Skin epidermis (tissue), 12 donors: ENCODE data around the gene INTS3.

ENCODE experiments used
- H3K27ac ChIP-seq, 21 experiments: fragments of 200-600 bp; sonication (generic) in 11 of 21; one replicate each; pipeline ENCODE4 v1.5.0; 2020; ENCODE audit warnings: mild to moderate bottlenecking in 3 of 21, inconsistent platforms in 2 of 21, moderate library complexity in 2 of 21
- H3K4me3 ChIP-seq, 7 experiments: fragments of 200-600 bp; sonication (generic) in 2 of 7; one replicate each; pipeline ENCODE4 v1.5.0; 2020; ENCODE audit warnings: inconsistent platforms in 2 of 7, mild to moderate bottlenecking in 2 of 7, moderate library complexity in 1 of 7

INTS3 gene

GRCh38 chr1:153727463-153728304 is at the start of gene INTS3:
INTS3 (plus strand) TSS chr1:153728050; CDS start chr1:153728635, 585 bp downstream.
- H3K4me3 ChIP-seq = peak within 1 kb of the TSS; percentile 46 to 86 (median 74)

DNA sequence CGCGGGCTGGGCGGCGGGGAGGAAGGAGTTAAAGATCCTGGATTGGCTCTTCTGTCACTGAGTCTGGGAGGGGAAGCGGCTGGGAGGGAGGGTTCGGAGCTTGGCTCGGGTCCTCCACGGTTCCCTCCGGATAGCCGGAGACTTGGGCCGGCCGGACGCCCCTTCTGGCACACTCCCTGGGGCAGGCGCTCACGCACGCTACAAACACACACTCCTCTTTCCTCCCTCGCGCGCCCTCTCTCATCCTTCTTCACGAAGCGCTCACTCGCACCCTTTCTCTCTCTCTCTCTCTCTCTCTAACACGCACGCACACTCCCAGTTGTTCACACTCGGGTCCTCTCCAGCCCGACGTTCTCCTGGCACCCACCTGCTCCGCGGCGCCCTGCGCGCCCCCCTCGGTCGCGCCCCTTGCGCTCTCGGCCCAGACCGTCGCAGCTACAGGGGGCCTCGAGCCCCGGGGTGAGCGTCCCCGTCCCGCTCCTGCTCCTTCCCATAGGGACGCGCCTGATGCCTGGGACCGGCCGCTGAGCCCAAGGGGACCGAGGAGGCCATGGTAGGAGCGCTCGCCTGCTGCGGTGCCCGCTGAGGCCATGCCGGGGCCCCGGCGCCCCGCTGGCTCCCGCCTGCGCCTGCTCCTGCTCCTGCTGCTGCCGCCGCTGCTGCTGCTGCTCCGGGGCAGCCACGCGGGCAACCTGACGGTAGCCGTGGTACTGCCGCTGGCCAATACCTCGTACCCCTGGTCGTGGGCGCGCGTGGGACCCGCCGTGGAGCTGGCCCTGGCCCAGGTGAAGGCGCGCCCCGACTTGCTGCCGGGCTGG is 49.1 kb upstream of the INTS3 start, which contains the start of gene NPR1:
Gene NPR1 (plus strand): TSS at position 170 of the 818 bp plus-strand sequence. CDS start 421 bp downstream, at position 591.
- Histone ChIP-seq H3K4me3 (peak within 1 kb of the TSS; percentile 24 to 46 (median 40)), H3K27ac (peak within 1 kb of the TSS in 10 of 21 experiments; percentile 20 to 82 (median 47))

More at GRCh38 chr1:153727463-153728304, at the start of gene INTS3:
- H3K27ac ChIP-seq = peak within 1 kb of the TSS; percentile 79 to 100 (median 98)

- H3K4me3 ChIP-seq = peak overlapping the region; percentile 24 to 46 (median 40)
- H3K27ac ChIP-seq = peak overlapping the region in 10 of 21 experiments; percentile 20 to 82 (median 47)
Observed at GRCh38 chr1:153679337-153680119, 48.3 kb upstream of the INTS3 start.

DNA sequence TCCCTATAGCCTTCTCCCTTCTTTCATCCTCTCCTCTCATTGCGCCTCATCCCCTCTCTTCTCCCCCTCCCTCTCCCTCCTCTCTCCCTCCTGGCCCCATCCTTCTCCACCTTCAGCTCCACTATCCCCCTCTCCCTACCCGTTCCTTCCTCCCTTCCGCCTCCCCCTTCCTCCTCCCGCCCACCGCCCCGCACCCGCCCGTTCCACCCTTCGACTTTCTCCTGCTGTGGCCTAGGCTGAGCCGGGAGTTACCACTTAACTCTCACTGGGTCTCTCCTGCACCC is 47.8 kb upstream of the INTS3 start:
- Histone ChIP-seq H3K27ac (peak overlapping the region in 4 of 21 experiments; percentile 20 to 82 (median 50)), H3K4me3 (peak overlapping the region in 6 of 7 experiments; percentile 24 to 46 (median 40))

DNA sequence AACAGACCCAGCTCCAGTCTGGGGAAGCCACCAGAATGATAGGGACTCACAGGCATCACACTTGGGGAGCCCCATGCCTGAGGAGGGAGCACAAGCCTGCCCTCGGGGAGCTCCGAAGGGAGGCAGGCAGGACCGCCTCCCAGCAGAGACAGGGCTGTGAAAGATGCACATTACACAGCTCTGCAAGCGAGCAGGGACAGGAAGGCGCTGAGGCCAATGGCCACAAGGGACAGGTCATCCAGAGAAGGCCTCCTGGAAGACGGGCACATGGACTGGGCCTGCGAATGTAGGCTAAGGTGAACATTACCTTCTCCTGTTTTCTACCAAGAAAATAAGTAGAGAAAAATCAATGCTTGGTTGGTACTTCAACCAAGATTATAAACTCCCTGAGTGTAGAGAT is 45.1 kb upstream of the INTS3 start:
- H3K27ac ChIP-seq = no peak overlapping the region

DNA sequence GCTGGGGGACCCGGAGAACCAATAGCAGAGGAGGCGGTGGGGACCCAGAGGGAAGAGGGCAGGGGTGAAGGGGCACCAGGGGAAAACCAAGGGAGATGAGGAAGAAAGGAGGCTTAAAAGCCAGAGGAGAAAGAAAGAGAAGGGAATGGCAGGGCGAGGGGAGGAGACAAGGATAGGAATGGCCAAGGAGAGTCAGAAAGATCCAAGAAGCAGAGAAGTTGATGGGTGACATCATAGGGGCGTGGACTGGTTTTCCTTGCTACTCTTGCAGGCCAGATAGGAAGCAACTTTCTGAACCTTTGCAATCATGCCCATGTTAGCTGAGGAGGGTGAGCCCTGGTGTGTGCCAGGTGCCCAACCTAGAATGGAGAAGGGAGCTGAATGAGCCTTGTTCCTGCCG is 44.0 kb upstream of the INTS3 start:
- no peak overlapping the region for H3K27ac ChIP-seq
- no peak overlapping the region for H3K4me3 ChIP-seq

More for the DNA sequence above, 45.1 kb upstream of the INTS3 start:
- no peak overlapping the region for H3K4me3 ChIP-seq

DNA sequence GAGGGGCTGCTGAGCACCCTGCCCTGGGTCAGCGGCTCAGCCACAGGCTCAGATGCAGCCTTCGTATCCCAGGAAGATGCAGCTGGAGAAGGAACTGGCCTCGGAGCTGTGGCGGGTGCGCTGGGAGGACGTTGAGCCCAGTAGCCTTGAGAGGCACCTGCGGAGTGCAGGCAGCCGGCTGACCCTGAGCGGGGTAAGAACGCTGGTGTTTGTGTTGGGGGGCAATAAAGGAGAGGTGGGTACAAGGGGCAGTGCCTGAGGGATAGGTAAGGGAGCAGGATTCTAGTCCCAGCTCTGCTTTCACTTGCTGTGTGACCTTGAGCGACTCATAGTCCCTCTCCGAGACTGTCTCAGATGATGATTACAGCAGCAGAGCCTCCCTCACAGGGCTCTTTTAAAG is 43.0 kb upstream of the INTS3 start:
- Histone ChIP-seq H3K4me3 (no peak overlapping the region), H3K27ac (no peak overlapping the region)

DNA sequence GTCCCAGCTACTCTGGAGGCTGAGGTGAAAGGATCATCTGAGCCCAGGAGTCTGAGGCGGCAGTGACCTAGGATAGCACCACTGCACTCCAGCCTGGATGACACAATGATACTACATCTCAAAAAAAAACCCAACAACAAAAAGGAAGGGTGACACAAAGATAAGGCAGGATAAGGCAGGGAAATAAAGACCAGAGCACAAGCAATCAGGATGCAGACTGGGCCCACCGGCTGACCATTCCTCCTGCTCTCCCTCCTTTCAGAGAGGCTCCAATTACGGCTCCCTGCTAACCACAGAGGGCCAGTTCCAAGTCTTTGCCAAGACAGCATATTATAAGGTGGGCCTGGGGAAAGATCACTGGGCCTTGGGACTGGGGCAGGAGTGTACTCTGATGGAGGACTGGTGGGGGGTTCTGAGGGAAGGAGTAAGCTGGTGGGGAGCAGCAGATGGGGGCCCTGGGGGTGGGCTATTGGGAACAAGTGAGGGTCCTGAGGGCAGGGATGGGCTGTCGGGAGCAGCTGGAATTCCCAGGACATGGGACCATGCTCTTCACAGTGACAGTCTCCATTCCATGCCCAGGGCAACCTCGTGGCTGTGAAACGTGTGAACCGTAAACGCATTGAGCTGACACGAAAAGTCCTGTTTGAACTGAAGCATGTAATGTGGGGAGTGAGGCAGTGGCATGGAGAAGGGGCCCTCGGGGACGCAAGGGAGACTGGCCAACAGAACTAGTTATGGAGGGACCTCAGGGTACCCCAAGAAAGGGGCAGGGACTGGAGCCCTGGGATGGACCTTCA is 42.1 kb upstream of the INTS3 start:
- Histone ChIP-seq H3K27ac (no peak overlapping the region), H3K4me3 (no peak overlapping the region)

DNA sequence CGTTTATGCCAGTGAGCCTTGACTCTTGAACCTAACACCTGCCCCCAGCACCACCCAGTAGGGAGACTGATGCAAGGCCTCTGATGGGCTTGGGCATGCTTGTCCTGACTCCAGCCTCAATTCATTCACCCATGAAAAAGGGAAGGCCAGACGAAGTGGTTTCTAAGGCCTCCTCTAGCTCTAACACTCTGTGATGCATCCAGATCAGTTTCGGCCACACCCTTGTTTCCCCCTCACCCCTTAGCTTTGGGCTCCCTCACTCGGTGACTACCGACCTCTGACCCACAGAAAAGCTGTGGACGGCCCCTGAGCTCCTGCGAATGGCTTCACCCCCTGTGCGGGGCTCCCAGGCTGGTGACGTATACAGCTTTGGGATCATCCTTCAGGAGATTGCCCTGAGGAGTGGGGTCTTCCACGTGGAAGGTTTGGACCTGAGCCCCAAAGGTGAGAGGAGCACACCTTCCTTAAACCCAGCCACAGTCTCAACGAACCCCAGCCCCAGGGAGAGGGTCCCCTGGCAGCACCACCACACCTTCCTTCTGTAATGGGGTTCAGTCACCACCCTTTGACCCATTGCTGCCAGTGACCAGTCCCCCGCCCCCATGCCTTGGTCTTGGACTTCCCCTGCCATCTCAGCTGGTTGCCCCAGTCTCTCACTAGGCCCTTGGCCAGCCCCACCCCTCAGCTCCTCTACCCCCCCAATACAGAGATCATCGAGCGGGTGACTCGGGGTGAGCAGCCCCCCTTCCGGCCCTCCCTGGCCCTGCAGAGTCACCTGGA is 40.3 kb upstream of the INTS3 start:
- Histone ChIP-seq H3K4me3 (no peak overlapping the region), H3K27ac (no peak overlapping the region)

DNA sequence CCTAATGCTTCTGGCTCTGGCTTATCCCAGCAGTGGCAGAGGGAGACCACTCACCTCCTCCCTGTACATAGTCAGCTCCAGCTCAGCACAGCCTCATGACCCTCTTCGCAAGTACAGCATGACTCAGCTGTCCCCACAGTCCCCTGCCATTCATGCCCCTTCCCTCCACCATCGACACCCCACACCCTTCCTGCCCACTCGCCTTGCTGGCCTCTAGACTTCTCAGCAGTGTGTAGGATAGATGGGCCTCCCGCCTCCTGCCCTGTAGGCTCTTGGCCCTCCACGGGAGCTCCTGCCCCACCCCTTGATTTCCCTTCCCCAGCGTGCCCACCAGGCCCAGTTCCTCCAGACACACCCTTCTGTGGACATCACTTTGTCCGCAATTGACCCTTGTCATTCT is 39.6 kb upstream of the INTS3 start:
- no peak overlapping the region for H3K27ac ChIP-seq
- H3K4me3 ChIP-seq = no peak overlapping the region

DNA sequence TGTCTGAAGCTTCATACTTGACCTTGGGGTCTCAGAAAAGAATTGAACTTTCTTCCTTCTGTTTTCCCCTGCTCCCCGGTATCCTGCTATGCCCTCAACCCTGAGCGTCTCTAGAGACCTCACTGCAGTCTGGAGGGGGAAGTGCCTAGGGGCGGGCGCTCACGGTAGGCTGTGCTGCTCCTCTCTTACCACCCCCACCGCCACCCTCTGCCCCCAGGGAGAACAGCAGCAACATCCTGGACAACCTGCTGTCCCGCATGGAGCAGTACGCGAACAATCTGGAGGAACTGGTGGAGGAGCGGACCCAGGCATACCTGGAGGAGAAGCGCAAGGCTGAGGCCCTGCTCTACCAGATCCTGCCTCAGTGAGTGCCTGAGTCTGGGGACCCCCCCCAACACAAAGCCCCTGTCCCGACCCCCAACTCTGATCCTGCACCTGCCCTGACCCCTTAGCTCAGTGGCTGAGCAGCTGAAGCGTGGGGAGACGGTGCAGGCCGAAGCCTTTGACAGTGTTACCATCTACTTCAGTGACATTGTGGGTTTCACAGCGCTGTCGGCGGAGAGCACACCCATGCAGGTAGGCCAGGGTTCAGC is 39.0 kb upstream of the INTS3 start:
- Histone ChIP-seq H3K4me3 (no peak overlapping the region), H3K27ac (no peak overlapping the region)

DNA sequence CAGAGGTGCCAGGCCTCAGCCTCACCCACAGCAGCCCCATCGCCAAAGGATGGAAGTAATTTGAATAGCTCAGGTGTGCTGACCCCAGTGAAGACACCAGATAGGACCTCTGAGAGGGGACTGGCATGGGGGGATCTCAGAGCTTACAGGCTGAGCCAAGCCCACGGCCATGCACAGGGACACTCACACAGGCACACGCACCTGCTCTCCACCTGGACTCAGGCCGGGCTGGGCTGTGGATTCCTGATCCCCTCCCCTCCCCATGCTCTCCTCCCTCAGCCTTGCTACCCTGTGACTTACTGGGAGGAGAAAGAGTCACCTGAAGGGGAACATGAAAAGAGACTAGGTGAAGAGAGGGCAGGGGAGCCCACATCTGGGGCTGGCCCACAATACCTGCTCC is 34.4 kb upstream of the INTS3 start:
- Histone ChIP-seq H3K4me3 (no peak overlapping the region), H3K27ac (no peak overlapping the region)

GRCh38 chr1:153696741-153697140 is 31.1 kb upstream of the INTS3 start:
- no peak overlapping the region for H3K4me3 ChIP-seq
- H3K27ac ChIP-seq = peak overlapping the region in 1 of 21 experiments; percentile 81

DNA sequence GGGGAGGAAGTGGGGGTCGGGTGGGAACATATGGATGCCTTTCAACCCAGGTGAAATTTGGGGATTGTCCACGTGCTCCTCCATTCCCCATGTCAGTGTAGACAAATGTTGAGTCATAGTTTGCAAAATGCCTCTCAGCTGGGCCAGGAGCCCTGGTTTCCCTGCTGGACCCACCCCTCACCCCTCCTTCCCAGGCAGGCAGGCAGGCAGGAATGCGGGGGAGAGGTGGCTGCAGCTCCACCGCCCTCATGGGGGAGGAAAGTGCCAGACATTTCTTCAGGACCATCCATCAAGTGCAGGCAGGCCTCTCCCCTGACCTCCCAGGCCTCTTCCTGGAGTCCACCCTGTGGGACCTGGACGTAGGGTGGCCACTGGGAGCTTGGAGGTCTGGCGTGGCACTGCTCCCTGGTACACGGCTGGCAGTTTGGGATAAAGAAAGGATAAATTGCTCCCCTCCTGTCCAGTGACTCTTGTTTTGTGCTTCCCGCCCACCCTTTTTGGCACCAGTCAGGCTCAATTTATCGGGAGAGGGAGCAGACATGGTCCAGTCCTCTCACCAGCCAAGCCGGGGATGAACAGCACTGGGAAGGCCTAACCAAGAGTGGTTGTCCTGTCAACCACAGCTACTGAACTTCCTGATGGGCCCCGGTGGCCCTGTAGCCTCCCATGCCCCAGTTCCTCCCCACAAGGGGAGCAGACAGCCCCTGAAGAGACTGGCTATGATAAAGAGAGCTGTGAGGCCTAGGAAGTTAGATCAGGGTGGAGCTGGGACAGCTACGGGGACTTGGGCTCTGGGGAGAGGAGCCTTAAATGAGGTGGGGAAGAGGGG is 30.4 kb upstream of the INTS3 start:
- Histone ChIP-seq H3K4me3 (peak overlapping the region in 1 of 7 experiments; percentile 3), H3K27ac (peak overlapping the region in 20 of 21 experiments; percentile 5 to 89 (median 72))

DNA sequence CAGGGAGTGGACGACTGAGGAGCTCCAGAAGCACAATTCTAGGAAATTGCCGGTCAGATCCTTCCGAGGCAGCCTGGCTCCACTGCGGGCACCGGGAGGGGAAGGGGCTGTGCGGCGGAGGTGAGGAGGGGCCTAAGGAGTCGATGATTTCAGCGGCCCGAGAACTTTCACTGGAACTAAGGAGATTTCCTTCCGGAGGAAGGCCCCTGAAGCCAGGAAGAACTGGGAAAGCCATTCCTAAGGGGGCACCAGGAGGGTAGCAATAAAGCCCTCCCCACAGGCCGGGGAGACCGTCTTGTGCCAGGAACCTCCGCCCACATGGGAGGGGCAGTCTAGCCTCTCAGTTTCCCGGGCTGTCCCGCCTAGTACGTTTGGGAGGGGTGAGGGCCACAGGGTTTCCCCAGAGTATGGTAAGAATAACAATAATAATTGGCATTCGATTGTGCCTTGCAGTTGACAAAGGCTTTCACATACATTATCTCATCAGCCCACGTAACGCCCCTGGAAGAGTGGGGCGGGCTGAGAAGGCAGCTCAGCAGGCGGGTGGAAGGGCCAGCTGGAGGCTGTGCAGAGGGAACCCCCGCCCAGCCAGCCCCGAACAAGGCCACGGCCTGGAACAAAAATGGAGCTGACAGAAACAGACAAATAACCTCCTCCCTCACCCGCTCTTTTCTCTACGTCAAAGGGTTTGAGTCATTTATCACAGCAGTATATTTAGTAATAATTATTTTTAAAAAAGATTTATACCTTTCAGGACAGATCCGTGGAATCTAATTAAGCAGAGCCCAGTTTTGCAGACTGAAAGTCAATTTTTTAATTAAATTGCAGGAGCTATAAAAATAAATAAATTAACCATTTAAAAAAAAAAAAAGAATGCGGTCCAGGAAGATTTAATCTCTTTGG is 29.6 kb upstream of the INTS3 start:
- H3K27ac ChIP-seq = peak overlapping the region; percentile 5 to 89 (median 69)
- H3K4me3 ChIP-seq = peak overlapping the region in 1 of 7 experiments; percentile 3
